Body of pancreas (tissue), 4 donors: ENCODE results near the gene PTGDS.

ENCODE experiments used
- POLR2A ChIP-seq, 3 donors: fragments of 450-650 bp; IDR thresholded peaks; one replicate each; pipeline ENCODE4 v1.6.1; 2016; ENCODE audit warnings: antibody characterized with exemption in 3 of 3, mild to moderate bottlenecking in 2 of 3
- TF ChIP-seq, protein P1 (sequence below), 7 experiments: fragments of 450-650 bp in 4 of 7; fragments of 200-600 bp in 3 of 7; sonication (generic) in 3 of 7; IDR thresholded peaks; one replicate each; pipeline ENCODE4 v1.5.1; 2016 to 2019; ENCODE audit warnings: antibody characterized with exemption in 7 of 7

GRCh38 chr9:137013571-137013940, 36.3 kb downstream of the PTGDS start:
- TF ChIP-seq, protein P1, sequence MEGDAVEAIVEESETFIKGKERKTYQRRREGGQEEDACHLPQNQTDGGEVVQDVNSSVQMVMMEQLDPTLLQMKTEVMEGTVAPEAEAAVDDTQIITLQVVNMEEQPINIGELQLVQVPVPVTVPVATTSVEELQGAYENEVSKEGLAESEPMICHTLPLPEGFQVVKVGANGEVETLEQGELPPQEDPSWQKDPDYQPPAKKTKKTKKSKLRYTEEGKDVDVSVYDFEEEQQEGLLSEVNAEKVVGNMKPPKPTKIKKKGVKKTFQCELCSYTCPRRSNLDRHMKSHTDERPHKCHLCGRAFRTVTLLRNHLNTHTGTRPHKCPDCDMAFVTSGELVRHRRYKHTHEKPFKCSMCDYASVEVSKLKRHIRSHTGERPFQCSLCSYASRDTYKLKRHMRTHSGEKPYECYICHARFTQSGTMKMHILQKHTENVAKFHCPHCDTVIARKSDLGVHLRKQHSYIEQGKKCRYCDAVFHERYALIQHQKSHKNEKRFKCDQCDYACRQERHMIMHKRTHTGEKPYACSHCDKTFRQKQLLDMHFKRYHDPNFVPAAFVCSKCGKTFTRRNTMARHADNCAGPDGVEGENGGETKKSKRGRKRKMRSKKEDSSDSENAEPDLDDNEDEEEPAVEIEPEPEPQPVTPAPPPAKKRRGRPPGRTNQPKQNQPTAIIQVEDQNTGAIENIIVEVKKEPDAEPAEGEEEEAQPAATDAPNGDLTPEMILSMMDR (IDR thresholded peaks at IDR 0.05), result no peak
- TF ChIP-seq POLR2A (IDR thresholded peaks at IDR 0.05), result no peak
